ENCODE data around the gene AMZ1. TPM values are rescaled to one million over a fixed set of nuclear protein-coding genes. Genes with fewer than 3 reads are reported as not detected.

AMZ1 gene
- total and polyA plus RNA-seq, 9 donors, result 0.15 to 2.6 (median 0.65) TPM; not detected in 1

DNA sequence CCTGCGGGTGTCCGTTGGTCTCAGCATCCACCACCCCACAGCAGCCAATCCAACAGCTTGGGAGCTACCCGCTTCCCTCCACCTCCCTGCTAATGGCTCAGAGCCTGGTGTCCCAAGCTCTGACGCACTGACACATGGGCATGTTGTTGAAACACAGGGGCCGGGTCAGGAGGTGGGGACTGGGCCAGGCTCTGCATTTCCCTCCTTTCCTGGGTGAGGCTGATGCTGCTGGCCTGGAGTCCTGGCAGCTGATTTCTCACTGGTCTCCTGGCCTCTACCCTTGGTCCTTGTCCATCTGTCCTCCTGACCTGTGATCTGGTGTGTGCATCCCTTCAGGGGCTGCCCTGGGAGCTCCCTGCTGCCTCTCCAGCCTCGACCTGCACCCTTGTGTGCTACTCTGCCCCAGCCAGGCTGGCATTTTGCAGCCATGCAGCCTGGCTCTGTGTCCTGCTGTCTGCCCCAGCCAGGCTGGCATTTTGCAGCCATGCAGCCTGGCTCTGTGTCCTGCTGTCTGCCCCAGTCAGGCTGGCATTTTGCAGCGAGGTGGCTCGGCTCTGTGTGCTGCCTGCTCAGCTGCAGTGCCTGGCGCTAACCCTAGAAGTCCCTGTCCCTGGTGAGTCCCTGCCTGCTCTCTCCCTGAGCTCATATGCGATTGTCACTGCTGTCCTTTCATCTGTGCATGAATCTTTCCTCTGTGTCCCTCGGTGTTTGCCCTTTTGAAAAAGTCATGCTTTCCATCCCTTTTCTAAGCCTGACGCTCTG lies 14.0 kb downstream of the AMZ1 start:
- TF ChIP-seq EP300 (IDR thresholded peaks at IDR 0.05) (no peak), POLR2A (IDR thresholded peaks at IDR 0.05) (no peak)
- TF ChIP-seq, protein P1, sequence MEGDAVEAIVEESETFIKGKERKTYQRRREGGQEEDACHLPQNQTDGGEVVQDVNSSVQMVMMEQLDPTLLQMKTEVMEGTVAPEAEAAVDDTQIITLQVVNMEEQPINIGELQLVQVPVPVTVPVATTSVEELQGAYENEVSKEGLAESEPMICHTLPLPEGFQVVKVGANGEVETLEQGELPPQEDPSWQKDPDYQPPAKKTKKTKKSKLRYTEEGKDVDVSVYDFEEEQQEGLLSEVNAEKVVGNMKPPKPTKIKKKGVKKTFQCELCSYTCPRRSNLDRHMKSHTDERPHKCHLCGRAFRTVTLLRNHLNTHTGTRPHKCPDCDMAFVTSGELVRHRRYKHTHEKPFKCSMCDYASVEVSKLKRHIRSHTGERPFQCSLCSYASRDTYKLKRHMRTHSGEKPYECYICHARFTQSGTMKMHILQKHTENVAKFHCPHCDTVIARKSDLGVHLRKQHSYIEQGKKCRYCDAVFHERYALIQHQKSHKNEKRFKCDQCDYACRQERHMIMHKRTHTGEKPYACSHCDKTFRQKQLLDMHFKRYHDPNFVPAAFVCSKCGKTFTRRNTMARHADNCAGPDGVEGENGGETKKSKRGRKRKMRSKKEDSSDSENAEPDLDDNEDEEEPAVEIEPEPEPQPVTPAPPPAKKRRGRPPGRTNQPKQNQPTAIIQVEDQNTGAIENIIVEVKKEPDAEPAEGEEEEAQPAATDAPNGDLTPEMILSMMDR (IDR thresholded peaks at IDR 0.05), result no peak
- intact Hi-C loops (cut with DNase I), result no loop called here
- DNase-seq, result peak in 3 of 5 donors; percentile 55 to 67 (median 63)
- Histone ChIP-seq H3K4me3 (no peak overlapping the region), H3K27ac (no peak overlapping the region), H3K9me3 (no peaks in the 10 kb centered on the region), H3K4me1 (ENCODE audit: insufficient read depth) (no peaks in the 10 kb centered on the region), H3K27me3 (no peaks in the 10 kb centered on the region), H3K36me3 (no peaks in the 10 kb centered on the region)
- 53 to 67% (median 56%) methylated on average over 12 of the region's 12 CpGs for WGBS, 3 donors

DNA sequence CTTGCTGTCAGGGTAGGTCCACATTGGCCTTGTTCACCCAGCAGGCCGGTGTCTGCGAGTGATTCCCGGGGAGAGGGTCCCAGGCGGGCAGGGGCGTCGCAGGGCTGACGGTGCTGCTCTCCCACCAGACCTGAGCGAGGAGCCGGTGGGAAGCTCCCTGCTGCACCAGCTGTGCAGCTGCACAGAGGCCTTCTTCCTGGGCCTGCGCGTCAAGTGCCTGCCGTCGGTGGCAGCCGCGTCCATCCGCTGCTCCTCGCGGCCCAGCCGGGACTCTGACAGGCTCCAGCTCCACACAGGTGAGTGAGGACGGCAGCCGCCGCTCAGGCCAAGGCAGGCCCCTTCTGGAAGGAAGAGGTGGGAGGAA lies 14.6 kb downstream of the AMZ1 start:
- Histone ChIP-seq H3K9me3 (no peaks in the 10 kb centered on the region), H3K4me1 (ENCODE audit: insufficient read depth) (no peaks in the 10 kb centered on the region), H3K27me3 (no peaks in the 10 kb centered on the region), H3K36me3 (no peaks in the 10 kb centered on the region), H3K27ac (no peak overlapping the region), H3K4me3 (no peak overlapping the region)
- 68 to 85% (median 78%) methylated on average over 22 of the region's 22 CpGs for WGBS, 3 donors
- intact Hi-C loops (cut with DNase I), result no loop called here
- TF ChIP-seq EP300 (IDR thresholded peaks at IDR 0.05) (no peak), POLR2A (IDR thresholded peaks at IDR 0.05) (no peak)
- TF ChIP-seq, protein P1 (IDR thresholded peaks at IDR 0.05), result no peak
- DNase-seq, result no peak

DNA sequence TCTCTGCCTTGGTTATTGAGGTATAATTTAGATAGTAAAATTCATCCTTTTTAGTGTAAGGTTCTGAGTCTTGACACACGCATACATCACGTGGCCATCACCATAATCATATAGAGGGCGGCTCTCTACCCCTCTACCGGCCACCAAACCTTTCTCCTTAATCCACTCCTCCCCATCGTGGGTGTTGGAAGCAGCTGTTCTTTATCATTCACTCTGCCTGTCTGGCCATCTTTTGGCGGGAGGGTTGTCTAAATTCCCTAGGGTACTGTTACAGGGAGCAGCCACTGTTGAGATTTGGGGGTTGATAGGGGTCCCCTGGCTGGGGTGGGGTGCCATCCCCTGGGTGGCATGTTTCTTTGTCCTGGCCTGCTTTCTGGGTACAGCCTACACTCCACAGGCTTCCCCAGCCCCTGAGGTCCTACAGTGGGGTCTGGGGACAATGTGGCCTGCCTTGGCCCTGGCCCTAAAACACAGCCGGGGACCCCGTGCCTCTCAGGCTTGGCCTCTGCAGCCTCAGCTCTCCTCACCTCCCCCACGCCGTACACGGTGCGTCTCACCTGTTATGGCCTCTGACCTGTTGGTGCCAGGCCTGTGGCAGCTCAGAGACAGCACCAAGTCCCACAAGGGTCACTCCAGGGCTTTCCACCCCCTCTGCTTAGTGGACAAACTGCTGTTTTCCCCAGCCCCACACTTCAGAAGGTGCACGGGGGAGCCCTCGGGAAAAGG lies 17.5 kb downstream of the AMZ1 start:
- intact Hi-C loops (cut with DNase I), result no loop called here
- Histone ChIP-seq H3K27ac (no peak overlapping the region), H3K4me1 (ENCODE audit: insufficient read depth) (peaks cover 4% of the 10 kb centered on the region), H3K9me3 (no peaks in the 10 kb centered on the region), H3K27me3 (no peaks in the 10 kb centered on the region), H3K36me3 (no peaks in the 10 kb centered on the region), H3K4me3 (no peak overlapping the region)
- no peak for DNase-seq
- TF ChIP-seq, protein P1 (IDR thresholded peaks at IDR 0.05), result no peak
- TF ChIP-seq EP300 (IDR thresholded peaks at IDR 0.05), result no peak
- TF ChIP-seq POLR2A (IDR thresholded peaks at IDR 0.05), result no peak
- 71 to 75% (median 73%) methylated on average over 14 of the region's 14 CpGs for WGBS, 3 donors

DNA sequence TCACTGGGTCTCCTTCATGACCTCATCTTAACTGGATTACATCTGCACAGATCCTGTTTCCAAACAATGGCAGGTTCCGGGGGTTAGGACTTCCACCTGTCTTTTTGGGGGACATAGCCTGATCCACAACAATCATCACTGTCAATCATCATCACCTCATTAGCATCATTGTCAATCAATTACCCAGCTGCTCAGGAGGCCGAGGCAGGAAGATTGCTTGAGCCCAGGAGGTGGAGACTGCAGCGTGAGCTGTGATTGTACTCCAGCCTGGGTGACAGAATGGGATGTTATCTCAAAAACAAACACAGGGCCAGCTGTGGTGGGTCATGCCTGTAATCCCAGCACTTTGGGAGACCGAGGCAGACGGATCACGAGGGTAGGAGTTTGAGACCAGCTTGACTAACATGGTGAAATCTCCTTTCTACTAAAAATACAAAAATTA lies 18.7 kb downstream of the AMZ1 start:
- peaks cover 4% of the 10 kb centered on the region for H3K4me1 ChIP-seq (ENCODE audit: insufficient read depth)
- DNase-seq, result no peak
- H3K36me3 ChIP-seq, result no peaks in the 10 kb centered on the region
- H3K4me3 ChIP-seq, result no peak overlapping the region
- TF ChIP-seq, protein P1 (IDR thresholded peaks at IDR 0.05), result no peak
- no peak for TF ChIP-seq EP300 (IDR thresholded peaks at IDR 0.05)
- TF ChIP-seq POLR2A (IDR thresholded peaks at IDR 0.05), result no peak
- no peaks in the 10 kb centered on the region for H3K27me3 ChIP-seq
- no peaks in the 10 kb centered on the region for H3K9me3 ChIP-seq
- H3K27ac ChIP-seq, result no peak overlapping the region
- WGBS, 3 donors, result 65 to 73% (median 68%) methylated on average over 6 of the region's 6 CpGs
- intact Hi-C loops (cut with DNase I), result no loop called here

All from ovary (tissue), 9 donors.